HG03457 (cell line): ENCODE results near the gene CACNB3.

ENCODE experiments used
- ATAC-seq: cut with Tn5 transposase; IDR thresholded peaks from one replicate; pipeline ENCODE4 v1.9.1; 2021; ENCODE audit warnings: moderate number of reproducible peaks; ENCODE audit not compliant: unreplicated experiment

The CACNB3 gene

DNA sequence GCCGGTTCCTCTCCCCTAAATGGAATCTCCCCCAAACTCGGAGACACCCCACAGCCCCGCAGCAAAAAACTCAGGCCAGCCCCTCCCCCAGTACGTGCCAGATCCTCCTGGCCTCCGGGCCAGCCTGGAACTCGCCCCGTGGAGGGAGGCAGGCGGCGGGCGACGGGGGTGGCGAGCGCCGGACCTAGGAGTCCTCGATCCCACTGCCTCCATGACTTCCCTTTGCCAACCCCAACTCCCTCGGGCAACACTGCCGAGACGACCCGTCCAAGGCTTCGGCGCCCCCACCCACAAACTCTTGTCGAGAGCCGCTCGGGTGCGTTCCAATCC, 29.8 kb upstream of the CACNB3 start:
- ATAC-seq, result no peak

DNA sequence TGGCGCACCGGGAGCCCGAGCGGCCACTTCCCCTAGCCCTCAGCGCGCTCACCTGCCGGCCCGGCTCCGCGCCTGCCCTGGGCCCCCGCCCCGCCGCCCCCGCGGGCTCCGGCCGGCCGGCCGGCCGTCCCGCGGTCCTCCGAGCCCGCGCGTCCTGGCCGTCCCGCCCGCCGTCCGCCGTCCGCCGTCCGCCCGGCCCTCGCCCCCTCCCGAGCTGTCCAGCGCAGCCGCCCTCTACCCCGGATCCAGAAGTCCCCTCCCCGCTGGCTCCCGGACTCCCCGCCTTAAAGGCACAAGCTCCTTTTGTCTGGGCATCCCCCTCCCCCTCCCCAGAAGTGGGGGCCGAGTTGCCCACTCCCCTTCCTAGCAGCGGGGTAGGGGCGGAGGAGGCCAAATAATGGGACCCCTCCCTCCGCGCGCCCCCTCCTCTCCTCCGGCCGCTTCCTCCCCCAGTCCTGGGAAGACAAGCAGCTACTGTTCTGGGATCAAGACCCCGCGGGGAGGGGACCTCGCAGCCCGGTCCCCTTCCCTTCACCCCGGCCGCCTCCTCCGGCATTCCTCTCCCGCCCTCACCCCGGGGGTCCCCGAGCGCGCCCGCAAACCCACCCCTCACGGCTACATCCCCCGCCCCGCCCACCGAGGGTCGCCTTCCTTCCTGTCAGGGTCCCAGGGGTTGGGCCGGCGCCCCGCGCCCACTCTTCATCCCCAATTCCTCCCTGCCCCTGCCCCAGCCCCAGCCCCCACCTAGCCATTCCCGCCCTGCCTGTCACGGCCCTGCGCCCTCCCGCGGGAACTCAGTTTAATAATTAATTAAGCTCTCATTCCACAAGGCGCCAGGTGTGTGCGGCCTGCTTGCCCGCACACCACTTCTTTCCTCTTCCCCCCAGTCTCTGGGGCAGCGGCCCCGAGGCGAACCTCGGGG, 29.2 kb upstream of the CACNB3 start, which contains the start of gene ADCY6:
ADCY6 (minus strand) TSS at position 236 of the 922 bp plus-strand sequence. CDS start 5,655 bp downstream, outside the sequence.
- no peak for ATAC-seq

DNA sequence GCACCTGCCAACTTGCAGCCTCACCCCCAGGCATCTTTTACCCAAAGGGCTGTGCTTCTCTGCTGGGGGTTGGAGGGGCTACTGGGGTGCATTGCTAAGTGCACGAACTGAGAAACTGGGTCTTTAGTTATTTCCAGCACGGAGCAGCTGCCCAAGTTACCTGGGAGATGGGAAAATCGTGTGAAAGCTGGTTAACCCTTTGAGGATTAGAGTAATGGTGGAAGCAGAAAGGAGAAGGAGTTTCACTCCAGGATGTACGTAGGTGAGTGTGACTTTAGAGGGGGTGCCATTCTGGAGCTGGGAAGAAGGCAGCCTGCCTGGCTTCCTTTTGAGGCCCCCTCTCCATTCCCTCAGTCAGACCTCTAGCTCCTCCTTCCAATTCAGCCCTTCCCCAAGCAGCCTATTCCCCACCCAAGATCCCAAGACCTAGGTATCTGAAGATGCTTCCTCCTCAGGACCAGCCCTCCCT, 28.4 kb upstream of the CACNB3 start:
- no peak for ATAC-seq

DNA sequence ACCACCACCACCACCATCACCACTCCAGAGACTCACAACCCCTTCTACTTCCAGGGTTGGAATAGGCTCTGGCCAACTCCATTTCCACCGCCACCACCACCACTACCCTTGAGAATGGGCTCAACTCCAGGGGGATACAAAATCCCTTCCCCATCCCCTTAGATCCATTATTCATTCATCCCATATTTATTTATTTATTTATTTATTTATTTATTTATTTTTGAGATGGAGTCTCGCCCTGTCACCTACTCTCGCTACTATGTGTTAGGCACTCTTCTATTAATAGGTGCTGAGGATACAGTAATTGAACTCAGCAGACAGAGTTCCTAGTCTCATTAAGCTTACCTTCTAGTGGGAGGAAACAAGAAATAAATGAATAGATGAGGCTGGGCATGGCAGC, 24.6 kb upstream of the CACNB3 start:
- no peak for ATAC-seq

DNA sequence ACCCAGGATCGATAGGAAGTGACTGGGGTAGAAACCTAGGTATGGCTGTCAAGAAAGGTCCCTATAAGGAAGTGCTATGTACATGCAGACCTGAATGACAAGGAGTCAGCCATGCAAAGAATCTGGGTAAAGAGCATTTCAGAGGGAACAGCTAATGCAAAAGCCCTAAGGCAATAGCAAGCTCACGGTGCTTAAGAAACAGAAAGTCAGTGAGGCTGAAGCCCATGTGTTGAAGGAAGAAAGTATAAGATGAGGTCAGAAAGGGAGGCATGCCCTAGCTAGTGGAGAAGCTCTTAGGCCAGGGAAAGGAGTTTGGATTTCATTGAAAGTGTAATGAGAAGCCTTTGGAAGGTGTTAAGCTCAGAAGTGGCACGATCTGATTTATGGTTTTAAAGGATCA, 23.4 kb upstream of the CACNB3 start:
- ATAC-seq, result no peak

DNA sequence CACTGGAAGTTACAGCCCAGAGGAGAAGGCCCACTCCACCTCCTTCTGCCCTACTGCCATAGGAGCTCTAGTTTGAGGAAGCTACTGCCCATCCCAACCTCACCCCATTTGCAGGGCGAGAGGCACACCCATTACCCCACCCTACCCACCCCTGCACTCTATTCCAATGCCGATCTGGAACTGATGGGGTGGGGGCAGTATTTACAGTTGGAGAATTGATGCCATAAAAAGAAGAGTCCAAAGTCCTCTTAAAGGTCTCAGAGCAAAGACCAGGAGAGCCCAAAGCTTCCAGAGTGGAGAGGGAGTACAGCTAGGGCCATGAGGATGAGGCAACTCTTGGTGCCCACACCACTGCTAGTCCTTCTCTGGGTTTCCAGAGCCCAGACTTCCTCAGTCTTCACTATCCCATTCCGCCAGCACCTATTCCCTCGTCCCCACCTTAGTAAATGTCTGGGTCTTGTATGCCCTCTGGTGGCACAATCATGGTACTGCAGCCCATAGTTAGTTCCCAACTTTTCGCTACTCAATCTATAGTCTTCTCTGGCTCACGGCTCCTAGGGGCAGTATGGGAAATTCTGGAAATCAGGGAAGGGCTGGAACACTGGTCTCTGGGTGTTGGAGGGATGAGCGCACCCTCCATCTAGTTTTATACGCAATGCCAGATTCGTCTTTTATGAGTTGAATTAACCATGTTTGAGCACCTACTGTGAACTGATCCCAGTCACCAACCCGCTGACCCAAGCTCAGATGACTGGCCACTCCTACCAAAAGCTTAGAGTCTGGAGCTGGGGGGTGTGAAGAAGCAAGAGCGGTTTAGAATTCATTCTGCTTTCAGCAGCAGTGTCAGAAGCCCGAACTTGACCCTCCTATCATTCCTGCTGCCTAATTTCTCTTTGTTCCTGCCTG, 22.5 kb upstream of the CACNB3 start:
- no peak for ATAC-seq

DNA sequence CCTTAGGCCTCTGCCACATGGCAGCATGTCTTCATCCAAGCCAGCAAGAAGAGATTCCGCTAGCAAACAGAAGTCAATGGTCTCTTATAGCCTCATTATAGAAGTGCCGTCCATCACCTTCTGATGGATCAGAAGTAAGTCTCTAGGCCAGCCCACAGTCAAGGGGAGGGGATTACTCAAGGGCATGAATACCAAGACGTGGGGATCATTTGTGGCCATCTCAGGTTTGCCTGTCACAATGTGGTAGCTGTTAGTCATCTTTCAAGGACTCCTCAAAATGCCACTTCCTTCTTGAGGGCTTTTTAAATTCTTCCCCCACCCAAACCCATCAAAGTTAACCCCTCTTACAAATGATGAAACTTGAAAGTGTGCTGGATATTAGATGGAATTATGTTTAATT, 21.3 kb upstream of the CACNB3 start:
- no peak for ATAC-seq

DNA sequence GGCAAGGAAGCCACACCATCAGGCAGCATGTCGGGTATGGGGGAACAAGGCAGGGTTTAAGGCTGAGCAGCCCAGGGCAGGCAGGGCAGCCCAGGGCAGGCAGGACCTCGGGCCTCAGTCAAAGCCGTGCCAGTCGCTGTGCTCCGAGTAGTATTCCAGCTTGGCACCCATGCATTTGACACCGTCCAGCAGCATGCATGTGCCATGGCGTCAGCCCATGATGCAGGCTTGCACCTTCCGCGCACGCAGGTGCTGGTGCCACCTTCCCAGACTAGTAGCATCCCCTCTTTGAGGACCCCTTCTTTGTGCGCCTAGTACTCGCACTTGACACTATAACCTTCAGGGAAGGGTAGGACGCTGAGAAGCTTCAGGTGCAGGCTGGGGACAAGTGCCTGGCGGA, 17.8 kb upstream of the CACNB3 start:
- ATAC-seq, result no peak

DNA sequence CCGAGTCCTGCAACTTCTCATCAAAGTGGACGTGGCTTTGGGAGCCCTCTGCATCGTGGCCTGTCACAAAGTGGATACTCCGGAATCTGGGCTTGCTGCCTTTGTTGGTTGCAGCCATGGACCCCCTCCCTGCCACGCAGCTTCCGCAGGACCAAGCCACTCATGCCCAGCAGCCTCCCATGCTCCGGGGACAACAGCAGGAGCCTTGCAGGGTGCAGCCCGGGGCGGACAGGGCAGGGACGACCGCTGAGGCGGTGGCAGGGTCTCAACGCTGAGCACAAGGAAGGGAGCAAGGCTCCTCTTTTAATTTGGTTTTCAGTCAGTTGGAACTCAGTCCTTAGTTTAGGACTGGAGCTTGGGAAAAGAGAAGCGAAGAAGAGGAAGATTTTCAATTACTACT, 17.3 kb upstream of the CACNB3 start:
- no peak for ATAC-seq

DNA sequence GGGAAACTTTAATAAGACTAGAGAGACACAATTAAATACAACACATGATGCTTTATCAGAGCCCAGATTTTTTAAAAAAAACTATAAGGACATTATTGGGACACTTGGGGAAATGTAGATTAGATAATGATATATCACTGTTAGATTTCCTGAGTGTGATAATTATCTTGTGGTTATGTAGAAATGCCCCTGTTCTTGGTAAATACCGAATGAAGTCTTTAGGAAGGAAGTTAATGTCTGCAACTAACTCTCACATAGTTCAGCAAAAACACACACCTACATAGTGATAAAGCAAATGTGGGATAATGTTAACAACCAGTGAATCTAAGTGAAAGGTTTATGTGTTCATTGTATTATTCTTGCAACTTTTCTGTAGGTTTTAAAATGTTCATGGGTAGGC, 14.6 kb upstream of the CACNB3 start:
- no peak for ATAC-seq

DNA sequence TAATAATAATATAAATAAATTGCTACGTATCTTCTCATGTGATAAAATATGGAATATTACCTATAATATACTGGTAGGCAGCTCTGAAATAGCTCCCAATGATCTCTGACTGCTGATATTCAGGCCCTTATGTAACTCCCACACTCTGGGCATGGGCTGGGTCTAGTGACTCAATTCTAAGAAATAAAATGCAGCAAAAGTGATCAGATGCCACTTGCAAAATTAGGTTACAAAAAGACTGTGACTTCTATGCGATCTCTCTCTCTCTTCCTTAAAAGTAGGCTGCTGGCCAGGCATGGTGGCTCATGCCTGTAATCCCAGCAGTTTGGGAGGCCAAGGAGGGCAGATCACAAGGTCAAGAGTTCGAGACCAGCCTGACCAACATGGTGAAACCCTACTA, 10.3 kb upstream of the CACNB3 start:
- no peak for ATAC-seq

DNA sequence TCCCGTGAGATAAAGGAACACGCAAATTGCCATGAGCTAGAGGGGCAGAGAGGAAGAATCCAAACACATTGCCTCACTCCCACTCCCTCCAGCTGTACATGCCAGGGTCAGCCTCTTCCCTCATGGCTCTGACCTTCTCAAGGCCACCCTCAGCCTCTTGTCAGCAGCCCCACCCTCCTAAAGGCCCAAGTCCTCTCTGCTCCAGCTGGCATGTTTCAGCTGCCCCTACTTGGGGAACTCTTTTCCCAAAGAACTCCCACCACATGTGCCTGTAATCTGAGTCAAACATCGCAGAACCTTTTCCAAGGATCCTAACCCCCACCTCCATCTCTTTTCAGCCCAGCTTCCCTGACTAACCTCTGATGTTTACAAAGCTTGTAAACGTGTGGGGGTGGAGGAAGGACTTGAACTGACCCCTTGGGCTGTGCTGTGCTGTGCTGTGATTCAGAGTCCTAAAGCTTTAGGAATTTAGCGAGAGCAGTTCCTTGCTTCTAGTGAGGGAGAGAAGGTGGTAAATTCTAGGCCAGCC, 7.3 kb upstream of the CACNB3 start:
- ATAC-seq, result no peak

DNA sequence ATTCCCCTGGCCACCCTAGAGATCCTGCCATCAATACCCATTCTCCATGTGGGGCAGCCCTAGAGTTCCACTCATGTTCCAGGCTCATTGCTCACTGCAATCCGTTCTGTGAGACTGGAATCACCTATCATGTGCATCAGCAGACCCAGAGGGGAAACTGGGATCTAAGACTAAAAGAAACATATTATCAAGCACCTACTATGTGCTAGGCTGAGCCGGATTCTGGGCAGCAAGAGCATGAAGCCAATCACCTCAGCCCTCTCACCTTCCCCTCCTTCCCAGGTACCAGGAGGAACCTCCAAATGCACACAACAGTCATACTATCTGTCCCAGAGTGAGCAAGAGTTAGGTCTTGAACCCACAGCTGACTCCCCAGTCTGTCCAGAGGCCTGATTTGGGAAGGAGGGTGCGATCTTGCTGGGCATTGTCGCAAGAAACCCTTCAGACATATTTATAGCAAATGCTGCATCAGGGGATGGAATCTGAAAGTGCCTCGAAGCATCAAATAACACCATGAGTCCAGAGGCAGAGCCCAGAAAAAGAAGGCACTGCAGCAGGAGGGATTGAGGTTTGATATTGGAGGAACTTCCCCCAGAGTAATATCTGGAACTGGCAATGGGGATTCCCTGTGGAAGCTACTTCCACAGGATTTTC, 6.7 kb upstream of the CACNB3 start:
- no peak for ATAC-seq

DNA sequence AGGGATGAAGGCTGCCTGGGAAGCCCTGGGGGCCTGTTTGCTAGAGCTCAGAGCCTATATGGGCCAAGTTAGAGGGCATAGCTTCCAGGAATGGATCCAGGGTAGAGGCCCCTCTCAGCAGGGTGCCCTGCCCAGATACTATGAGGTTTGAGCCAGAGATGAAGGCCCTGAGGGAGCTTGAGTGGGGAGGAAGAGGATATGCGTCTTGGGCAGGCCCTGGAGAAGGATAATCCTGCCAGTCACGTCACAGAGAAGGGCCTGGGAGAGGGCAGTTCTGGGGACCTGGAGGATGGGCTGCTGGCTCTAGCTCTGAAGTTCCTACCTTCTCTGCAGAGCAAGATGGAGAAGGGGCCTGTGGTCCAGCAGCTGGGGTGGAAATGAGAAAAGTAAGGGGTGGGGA, 5.9 kb upstream of the CACNB3 start:
- ATAC-seq, result no peak

DNA sequence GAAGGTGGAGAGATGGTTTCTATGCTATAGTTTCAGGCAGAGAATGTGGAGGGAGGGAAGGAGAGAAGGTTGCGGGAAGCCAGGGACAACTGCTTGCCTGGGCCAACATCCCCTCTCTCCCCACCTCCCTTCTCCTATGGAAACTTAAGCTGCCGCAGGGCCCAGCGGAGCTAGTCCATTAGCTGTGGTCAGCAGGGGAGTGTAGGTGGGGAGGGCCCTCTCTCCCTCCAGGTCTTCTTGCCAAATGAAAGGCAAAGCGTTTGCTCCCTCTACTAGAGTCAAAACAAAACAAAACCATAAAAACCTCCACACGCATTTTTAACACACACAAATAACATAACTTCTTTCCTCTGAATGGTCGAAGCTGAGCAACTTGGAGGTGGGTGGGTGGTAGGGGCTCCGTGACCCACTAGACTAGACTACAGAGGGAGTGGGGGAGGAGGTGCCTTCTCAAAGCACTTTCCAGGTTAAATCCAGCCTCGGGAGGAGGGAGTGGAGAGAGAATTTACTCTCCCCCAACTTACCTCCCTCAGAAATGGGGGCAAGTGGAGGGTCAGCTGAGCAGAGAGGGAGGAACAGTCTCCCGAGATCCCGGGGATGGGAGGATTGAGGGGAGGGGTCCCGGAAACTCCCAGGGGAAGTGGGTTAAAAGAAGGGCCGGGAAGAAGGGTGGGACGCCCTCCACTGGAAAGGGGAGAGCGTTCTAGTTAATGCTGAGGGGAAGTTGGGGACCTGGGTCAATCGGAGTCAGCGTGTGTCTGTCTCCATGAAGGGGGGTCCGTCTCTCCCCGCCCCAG, 4.6 kb upstream of the CACNB3 start:
- no peak for ATAC-seq

DNA sequence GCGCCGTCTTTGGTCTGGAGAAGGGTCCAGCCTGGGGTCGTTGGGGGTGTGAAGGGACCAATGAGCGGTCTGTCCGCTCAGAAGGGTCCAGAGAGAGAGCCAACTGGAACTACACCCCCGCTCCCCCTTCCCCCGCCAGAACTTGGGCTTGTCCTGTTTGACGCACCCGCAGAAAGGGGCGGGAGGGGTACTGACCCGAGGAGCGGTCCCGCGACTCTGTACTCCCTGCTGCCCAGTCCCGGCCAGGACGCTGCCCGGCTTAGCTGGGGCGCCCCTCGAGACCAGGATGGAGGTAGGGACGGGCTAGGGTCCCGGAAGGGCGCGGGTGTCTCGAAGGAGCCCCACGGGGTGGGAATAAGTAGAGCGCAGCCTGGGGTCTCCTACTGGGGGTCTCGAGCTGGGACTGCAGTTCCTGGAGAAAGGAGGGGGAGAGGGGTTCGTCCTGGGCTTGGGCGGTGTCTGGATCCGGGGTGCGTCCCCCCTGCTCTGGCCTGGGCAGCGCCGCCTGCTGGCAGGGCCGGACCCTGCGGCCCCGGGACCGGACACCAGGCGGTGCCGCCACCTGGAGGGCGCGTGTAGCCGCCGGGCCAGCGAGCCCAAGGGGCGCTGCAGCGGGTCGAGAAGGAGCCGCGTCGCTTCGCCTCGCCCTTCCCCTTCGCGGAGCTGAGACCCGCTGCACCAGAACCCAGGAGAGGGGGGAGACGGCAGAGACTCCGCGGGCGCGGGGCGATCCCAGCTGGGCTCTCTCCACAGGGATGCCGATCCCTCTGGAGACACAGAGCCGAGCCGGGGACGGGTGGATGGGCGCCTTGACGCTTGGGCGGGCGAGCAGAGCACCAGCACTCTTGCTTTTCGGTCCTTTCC, 3.8 kb upstream of the CACNB3 start:
- peak; percentile 74 for ATAC-seq

DNA sequence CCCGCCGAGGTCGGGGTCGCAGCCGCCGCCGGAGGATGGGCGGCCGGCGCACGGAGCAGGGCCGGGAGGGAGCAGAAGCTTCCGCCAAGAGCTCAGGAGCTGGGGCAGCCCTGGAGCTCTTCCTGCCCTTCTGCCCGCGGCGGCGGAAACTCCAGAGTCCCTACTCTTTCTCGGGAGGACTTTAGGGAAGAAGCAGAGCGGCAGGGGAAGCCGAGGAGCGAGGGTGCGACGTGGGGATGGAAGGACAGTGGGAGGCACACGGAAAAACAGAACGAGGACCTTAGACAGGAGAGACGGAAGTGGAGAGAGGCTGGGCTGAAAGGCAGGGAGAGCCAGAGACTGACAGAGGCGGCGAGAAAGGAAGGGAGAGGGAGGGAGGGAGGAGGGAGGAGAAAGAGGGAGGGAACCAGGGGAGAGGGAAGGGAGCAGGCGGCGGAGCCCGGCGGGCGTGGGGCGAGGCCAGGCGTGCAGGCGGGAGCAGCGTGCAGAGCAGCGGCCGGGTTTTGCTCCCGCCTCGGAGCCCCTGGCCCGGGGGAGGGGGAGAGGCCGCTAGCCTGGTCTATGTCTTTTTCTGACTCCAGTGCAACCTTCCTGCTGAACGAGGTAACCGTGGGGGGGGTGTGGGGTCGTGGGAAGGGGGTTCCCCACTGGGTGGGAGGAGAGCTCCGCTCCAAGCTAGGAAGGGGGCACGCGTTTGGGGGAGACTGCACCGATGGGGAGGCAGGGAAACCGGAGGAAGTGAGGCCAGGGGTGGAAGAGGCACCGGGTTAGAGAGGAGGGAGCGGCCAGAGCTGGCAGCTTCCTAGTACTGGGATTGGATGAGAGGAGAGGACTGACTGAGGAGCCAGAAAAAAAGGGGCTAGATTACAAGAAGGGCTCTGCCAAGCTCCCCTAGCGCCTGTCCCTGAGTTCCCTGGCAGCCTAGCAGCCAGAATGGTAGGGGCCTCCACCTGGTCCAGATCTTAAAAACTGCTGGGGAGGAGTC, 2.9 kb upstream of the CACNB3 start:
- peak; percentile 29 for ATAC-seq
